HG02623 (cell line): Measurements from ENCODE around the gene MUS81.
"Not testable (repeated sequence)": the region's sequence is repeated elsewhere in the genome, so short reads cannot be mapped to it uniquely, and the experiment has no call there.

Source experiments
- ATAC-seq: cut with Tn5 transposase; IDR thresholded peaks from one replicate; pipeline ENCODE4 v1.9.1; 2021; ENCODE audit warnings: moderate library complexity; ENCODE audit not compliant: unreplicated experiment

The MUS81 gene, protein sequence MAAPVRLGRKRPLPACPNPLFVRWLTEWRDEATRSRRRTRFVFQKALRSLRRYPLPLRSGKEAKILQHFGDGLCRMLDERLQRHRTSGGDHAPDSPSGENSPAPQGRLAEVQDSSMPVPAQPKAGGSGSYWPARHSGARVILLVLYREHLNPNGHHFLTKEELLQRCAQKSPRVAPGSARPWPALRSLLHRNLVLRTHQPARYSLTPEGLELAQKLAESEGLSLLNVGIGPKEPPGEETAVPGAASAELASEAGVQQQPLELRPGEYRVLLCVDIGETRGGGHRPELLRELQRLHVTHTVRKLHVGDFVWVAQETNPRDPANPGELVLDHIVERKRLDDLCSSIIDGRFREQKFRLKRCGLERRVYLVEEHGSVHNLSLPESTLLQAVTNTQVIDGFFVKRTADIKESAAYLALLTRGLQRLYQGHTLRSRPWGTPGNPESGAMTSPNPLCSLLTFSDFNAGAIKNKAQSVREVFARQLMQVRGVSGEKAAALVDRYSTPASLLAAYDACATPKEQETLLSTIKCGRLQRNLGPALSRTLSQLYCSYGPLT

DNA sequence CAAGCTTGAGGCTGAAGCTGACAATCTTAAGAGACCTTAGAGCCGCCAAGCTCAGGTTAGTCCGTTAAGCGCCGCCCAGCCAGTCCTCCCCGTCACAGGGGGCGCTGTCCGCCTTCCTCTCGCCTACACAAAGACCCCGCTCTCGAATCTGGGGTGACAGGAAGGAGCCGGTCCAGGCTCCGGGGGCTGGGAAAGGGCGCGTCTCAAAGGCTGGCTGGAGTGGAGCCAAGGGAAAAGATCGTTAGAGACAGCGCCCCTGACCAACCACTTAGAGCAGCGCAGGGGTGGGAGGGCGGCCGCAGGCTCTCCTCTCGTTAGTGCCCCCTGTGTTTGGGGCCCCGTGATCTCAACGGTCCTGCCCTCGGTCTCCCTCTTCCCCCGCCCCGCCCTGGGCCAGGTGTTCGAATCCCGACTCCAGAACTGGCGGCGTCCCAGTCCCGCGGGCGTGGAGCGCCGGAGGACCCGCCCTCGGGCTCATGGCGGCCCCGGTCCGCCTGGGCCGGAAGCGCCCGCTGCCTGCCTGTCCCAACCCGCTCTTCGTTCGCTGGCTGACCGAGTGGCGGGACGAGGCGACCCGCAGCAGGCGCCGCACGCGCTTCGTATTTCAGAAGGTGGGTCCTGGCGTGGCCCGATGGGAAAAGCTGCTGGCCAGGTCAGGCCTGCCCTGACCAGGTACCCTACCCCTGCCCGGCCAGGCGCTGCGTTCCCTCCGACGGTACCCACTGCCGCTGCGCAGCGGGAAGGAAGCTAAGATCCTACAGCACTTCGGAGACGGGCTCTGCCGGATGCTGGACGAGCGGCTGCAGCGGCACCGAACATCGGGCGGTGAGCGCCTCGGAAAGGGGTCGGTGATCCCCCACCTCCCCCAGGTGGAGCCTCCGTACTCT, at the start of gene MUS81:
TSS of gene MUS81 (plus strand) at position 156 of the 887 bp plus-strand sequence. CDS start at position 477, 321 bp downstream.
- ATAC-seq = peak; percentile 25

DNA sequence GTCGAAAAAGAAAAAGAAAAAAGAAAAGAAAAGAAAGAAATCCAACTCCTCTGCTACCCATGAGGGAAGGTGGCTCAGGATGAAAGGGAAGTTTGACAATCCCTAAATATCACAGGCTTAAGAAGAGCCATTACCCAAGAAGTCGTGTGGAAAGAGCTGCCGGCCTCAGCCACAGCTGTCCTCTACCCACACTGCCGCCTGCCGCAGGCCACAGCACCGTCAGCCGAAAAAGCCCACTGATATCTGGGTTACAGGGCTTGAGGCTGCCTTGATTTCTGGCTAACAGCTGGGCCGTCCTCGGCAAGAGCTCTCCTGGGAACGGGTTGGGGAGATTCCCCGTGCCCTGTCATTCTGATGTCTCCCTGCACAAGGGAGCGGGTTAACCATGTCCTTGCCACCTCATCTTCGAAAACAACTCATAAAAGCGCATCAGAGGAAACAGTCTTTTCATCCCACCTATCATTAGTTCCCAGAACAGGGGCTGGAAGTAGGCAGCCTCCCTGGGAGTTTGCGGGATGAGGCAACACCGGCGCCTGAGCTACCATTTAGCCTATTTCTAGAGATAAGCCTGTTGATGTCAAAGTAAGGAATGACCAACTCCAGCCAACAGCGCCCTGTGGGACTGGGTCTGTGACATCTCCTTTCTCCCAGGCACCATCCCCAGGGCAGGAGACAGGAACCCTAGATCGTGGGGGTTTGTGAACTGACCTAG, 48.3 kb upstream of the MUS81 start:
- no peak for ATAC-seq

DNA sequence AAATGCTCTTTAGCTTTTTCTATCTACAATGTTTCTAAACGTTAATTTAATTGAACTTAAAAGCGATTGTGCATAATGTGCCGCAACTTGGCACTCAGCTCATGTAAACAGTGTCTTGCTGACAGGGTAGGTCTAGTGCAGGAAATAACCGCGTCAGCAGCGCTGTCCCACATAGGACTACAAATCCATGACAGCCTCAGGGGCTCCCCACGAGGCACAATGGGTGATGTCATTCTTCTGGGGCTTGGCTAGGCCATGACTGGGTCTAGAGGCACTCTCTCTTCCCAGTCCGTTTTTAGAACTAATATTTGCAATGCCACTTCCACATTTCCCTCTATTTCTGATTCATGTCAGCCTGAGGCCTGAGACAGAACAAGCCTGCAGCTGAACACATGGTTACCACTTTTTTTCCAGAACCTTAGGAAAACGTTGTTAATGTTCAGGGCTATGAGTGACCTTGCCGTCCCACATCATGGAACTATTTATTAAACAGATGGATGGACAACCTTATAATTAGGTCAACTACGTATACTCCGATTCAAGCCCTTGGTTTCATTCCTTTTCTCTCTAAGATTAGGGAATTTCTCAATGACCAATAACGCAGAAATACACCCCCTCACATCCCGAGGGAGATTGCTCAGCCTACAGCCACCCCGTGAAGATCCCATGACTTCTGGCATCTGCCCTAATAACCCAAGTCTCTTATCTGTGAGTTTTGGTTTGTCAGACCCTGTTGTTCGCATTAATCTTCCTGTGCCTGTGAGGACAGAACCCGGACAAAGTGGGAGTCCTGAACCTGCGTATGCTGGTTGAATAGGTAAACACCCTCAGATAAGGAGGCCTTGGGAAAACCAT, 45.9 kb upstream of the MUS81 start:
- no peak for ATAC-seq

DNA sequence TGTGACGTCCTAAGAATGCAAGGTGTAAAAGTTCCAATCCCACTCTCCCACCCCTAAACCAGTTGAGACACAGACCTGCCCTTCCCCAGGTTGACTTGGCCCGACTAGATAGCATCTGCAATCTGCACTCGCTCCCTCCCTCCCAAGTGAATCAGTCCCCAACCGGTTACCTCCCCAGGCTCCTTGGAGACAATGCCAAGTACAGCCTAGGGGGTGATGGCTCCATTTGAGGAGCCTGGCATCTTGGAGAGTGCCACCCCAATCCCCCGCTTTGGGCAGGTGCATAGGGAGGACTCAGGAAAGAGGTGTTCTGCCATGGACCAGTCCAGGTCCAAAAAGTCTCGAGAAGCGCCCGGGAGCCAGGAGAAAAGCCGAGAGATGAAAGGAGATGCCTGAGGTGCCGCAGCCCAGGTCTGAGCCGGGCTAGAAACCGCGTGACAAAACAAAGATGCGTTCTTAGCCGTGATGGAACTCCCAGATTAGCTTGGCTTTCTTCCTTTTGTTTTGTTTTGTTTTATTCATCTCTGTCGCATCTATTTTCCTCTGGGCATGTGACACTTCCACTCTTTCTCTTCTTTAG, 45.2 kb upstream of the MUS81 start:
- ATAC-seq = no peak

DNA sequence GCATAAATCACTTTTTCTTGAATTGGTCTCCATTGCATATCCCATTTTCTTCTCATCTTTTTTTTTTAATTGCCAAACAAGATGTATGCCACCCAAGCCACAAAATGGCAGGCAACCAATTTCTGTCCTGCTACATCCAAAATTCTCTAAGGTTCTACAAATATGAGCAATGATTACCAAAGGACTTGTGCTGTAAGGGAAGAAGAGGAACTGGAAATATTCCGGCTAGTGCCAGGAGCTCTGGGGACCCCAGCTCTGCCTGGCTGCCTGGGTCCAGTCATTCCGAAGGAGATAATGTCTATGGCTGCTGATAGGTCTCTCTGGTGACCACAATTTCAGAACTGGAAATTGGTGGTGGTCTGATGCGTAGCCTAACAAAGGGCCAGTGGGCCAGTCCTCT, 43.5 kb upstream of the MUS81 start:
- no peak for ATAC-seq

DNA sequence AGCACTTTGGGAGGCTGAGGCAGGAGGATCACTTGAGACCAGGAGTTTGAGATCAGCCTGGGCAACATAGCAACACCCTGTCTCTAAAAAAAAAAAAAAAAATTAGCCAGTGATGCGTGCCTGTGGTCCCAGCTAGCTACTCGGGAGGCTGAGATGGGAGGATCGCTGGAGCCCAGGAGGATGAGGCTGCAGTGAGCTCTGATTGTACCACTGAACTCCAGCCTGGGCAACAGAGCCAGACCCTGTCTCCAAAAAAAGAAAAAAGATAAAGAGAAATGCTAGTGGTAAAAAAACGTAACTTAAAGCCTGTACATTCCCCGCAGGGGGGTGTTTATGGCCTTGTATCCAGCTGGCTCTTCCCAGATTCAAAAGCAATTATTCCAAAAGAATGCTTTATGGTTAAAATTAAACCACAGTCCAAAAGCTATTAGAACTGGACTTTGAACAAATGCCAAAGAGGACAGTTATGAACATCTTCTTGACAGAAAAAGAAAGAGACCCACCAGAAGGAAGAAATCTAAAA, 42.9 kb upstream of the MUS81 start:
- no peak for ATAC-seq

DNA sequence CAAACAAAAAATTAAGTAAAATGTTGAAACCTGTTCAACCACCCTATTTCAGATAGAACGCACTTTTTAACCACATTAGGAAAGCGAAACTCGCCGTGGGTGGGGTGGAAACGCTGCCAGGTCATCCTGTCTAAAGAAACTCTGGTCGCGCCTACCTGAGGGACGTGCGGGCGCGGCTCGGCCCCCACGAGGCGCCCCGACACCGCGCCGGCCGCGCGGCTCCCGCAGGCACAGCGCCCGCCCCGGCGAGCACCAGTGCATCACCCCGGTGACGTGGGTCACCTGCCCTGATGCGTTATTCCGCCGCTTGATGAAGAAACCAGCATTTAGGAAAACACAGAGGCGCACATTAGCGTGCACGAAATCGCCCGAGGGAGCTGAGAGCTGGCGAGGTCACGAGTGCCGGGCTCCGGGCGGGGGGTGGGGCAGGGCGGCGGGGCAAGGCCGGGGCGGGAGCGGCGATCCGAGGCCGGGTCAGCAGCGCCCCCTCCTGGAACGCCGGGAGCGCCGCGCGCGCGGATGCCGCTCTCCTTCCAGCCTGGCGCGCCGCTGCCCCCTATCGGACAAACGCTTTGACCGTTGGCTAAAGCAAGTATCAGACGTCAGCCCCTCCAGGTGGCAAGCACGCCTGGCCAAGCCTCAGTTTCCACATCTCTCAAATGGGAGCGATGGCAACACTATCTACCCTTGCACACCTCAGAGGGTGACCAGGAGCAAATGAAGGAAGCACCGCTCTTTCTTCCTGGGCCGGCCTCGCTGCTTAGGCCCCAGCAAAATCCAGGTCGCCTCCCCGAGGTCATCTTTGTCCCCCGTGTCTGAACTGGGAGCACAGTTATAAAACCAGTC, 42.2 kb upstream of the MUS81 start:
- peak; percentile 78 for ATAC-seq

DNA sequence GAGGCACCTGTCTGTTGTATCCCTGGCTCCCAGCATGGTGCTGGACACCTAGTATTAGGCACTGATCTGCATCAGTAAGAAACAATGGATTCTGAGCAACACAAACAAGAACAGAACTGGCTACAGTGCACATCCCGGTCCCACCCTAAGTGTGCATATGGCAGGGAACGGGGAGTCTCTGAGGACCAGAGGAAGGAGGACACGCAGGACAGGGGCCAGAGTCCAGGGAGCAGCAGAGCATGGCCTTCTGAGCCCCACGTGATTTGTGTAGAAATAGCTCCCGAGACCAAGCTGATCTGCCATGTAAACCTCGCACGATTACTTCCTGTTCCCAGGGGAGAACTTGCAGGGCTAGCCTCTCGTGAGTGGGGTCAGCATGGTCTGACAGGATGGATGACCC, 39.1 kb upstream of the MUS81 start:
- ATAC-seq = no peak

DNA sequence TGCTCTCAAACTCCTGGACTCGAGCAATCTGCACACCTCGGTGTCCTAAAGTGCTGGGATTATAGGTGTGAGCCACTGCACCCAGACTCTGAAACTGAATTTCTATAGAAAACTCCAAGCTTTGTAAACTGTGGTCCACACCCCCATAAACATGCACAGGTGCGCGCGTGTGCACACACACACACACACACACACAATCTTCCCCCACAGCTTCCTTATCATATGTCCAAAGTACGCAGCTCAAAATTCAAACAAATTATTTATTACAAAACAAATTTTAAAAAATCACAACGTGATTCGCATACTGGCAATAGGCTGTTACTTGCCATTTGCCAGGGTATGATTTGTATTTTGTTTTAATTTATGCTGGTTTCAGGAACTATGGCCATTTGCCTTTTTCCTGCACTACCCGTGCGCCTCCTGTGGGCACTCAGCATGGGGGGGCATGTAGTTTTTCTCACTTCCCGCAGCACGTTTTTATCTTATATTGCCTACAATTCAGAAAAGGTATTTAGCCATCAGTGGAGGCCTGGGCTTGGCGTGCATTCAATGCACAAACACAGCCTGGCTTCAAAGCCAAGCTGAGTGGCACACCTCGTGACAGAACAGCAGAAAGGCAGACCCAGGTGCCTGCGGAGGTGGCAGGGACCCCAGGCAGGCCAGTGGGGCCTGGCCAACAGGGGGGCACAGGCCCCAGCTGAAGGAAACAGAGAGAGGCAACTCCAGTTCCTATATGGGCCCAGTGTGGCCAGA, 37.3 kb upstream of the MUS81 start:
- ATAC-seq = no peak

DNA sequence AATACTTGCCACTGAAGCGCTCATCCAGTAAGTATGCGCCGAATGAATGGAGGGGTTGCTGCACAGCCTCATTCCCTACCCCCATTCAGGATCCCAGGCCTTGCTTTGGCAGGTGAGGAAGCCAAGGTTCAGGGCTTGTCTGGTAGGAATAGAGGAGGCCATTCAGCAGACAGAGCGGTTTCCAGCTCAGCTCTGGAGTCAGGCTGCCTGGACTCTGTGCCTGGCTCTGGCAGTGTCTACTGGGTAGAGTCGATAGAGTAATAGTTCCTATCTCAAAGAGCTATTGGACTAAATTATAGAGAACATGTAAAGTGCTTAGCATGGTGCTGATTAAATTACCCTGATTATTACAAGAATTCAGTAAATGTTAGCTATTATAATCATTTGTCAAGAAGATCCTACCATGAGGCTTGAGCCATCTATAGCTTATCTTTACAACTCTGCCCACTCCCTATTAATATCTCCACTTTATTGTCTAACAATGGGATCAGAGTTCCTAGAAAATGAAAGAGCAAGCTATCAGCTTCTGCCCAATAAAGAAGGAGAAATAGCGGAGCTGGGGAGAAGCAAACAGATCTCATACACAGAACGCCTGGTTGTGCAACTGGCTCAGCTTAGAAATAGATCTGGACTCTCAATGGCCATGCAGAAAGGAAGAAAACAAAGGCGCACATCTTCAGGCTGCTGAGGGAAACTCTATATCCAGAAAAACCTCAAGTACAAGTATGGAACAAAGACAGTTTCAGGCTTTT, 33.1 kb upstream of the MUS81 start:
- ATAC-seq = no peak

DNA sequence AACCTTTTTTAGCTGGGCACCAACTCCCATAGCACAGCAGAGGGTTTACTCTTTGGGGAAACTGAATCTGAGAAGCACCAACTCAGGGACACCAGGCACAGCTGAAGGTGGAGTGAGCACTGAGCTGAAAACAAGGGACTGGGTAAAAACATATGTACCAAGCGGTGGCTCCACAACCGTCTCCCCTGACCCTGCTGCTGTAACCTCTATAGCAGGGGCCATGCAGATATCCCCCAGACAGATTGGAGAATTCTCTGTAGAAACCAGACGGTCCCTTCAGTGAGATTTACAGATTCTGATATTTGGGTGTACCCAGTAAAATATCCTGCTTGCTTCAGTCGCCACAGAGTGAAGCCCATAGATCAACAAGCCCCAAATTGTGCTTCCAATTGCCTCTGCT, 30.8 kb upstream of the MUS81 start:
- no peak for ATAC-seq

DNA sequence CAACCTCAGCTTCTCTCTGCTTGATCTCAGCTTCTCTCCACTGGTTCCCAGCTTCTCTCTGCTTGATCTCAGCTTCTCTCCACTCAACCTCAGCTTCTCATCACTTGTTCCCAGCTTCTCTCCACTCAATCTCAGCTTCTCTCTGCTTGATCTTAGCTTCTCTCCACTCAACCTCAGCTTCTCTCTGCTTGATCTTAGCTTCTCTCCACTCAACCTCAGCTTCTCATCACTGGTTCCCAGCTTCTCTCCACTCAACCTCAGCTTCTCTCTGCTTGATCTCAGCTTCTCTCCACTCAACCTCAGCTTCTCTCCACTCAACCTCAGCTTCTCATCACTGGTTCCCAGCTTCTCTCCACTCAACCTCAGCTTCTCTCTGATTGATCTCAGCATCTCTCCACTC, 28.0 kb upstream of the MUS81 start:
- ATAC-seq = not testable (repeated sequence)

DNA sequence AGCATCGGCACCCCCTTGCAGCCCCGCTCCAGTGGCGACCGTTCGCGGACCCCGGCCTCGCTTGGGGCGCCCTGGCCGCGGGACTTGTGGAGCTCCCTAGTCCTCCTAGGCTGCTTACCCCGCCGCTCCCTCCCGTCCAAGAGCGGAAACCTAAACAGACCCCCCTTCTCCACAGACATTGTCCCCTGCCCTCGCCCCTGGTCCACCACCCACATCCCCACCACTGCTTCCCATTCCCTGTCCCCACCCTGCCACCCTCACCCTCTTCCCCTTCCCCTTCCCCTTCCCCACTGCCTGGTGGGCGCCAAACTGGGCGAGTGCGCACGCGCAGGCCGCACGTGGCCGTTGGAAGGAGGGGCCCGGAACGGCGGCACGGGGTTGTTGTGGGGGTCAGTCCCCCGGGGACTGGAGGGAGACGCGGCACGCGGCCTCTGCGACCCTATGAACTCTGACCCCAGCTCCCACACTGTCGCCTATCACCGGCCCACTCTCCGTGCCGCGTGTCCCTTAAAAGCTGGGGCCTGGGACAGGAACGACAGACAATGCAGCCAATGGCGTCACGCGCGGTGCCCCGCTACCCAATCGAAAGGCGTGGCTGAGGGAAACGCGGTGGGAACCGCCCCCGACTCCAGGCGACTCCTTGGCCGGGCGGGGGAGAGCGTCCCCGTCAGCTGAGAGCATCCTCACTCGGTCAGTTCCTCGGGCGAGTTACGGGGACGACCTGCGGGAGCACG, 26.8 kb upstream of the MUS81 start, which contains the start of gene SNX32:
TSS of gene SNX32 (plus strand) at position 667 of the 734 bp plus-strand sequence. CDS start 103 bp downstream, outside the sequence.
- peak; percentile 89 for ATAC-seq

DNA sequence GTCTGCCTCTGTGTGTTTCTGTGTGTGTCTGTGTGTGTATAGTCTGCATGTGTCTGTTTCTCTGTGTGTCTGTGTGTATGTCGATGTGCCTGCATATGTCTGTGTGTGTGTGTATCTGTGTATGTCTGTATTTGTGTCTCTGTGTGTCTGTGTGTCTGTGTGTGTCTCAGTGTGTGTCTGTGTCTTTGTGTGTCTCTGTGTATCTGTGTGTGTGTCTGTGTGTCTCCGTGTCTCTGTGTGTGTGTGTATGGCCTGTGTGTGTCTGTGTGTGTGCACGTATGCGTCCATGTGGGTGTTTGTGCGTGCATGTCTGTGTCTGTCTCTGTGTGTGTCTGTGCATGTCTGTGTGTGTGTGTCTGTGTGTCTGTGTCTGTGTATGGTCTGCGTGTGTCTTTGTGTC, 26.0 kb upstream of the MUS81 start:
- ATAC-seq = no peak

DNA sequence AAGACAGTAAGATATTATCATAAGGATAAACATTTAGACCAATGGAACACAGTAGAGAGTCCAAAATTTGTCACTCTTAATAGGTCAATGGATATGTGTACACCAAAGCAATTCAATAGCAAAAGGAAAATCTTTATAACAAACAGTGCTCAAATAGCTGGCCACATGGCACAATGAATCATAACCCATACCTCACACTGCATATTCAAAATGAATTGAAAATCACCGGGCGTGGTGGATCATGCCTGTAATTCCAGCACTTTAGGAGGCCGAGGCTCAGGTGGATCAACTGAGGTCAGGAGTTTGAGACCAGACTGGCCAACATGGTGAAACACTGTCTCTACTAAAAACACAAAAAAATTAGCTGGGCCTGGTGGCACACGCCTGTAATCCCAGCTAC, 18.1 kb upstream of the MUS81 start:
- no peak for ATAC-seq

DNA sequence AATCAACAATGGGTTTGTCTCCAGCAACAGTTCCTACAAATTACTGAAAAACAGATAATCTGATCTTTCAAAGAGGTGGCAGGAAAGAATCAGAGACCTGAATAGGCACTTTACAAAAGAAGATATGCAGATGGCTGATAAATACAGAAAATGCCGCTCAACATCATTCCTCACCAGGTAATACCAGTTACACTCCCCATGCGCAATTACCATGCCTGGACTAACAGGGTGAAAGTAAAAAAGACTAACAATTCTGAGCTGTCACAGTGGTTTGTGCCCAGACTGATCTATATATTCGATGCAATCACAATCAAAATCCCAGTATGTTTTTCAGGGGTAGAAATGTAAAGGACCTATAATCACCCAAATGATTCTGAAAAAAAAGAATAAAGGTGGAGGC, 16.4 kb upstream of the MUS81 start:
- ATAC-seq = no peak
